K562 (cell line): ENCODE data around the gene SART3. TPM values are rescaled to one million over a fixed set of nuclear protein-coding genes. Genes with fewer than 3 reads are reported as not detected.
A peak's percentile ranks its signal among the peaks of the same experiment; 100 is the strongest.

ENCODE experiments used
- ARHGAP35 ChIP-seq: fragments of 450-650 bp; IDR thresholded peaks from 2 replicates; pipeline ENCODE4 v1.6.1; 2018; ENCODE audit not compliant: partially characterized antibody
- CREM ChIP-seq: IDR thresholded peaks from 2 replicates; pipeline ENCODE4 v1.6.1; 2014; ENCODE audit warnings: antibody characterized with exemption, low read depth
- GATAD2B ChIP-seq: fragments of 450-650 bp; IDR thresholded peaks from 2 replicates; pipeline ENCODE4 v1.6.1; 2017; ENCODE audit warnings: mild to moderate bottlenecking, borderline replicate concordance
- GTF2F1 ChIP-seq: IDR thresholded peaks from 2 replicates; pipeline ENCODE4 v1.6.1; 2011; ENCODE audit warnings: low read depth, low read length, improper control_type of control experiment
- HDAC6 ChIP-seq: IDR thresholded peaks from 2 replicates; pipeline ENCODE4 v1.6.1; 2012; ENCODE audit warnings: low read depth, mild to moderate bottlenecking, control low read depth, inconsistent platforms, low read length, moderate library complexity
- POU5F1 ChIP-seq: fragments of 150-350 bp; IDR thresholded peaks from 2 replicates; pipeline ENCODE4 v1.6.1; 2014; ENCODE audit warnings: borderline replicate concordance, low read length, low read depth, mild to moderate bottlenecking; ENCODE audit not compliant: partially characterized antibody
- SMARCB1 ChIP-seq: IDR thresholded peaks from 2 replicates; pipeline ENCODE4 v1.6.1; 2011; ENCODE audit warnings: improper control_type of control experiment, low read depth; ENCODE audit not compliant: insufficient read length
- TCF3 ChIP-seq: sonication (generic); formaldehyde crosslinking; IDR thresholded peaks from 2 replicates; pipeline ENCODE4 v1.4.0; 2020; ENCODE audit warnings: mild to moderate bottlenecking, missing genetic modification reagents
- ZNF174 ChIP-seq: fragments of 250-450 bp; sonication (Bioruptor Pico); IDR thresholded peaks from 2 replicates; pipeline ENCODE4 v1.4.0; 2020; ENCODE audit warnings: mild to moderate bottlenecking
- polyA plus RNA-seq, 8 experiments: library from polyadenylated mRNA; depleted of rRNA in 4 of 8; stranded (reverse) in 5 of 8; unstranded in 3 of 8; fragments of >200 nt; fragmentation: Nextera tagmentation in 2 of 8; fragmentation: Illumina TruSeq in 1 of 8; extraction: Ambion mirVana in 2 of 8; extraction: Trizol in 1 of 8; gene quantifications; 2 replicates each; pipeline versions ENCODE4 v1.2.1 to v1.2.3, GENCODE V29; 2011 to 2014; ENCODE audit warnings: inconsistent platforms in 1 of 8, missing spikeins in 1 of 8
- total RNA-seq, 7 experiments: library from RNA; depleted of rRNA in 6 of 7; stranded (reverse); fragments of >200 nt in 6 of 7; fragmentation: Illumina TruSeq in 2 of 7; extraction: Trizol in 2 of 7; gene quantifications; 2 replicates each; pipeline versions ENCODE4 v1.2.1 to v1.2.3, GENCODE V29; 2011 to 2021; ENCODE audit warnings: low replicate concordance in 1 of 7
- TF ChIP-seq, protein P1 (sequence below): sonication (generic); formaldehyde crosslinking; IDR thresholded peaks from 2 replicates; pipeline ENCODE4 v1.4.0; 2020; ENCODE audit warnings: mild to moderate bottlenecking, missing genetic modification reagents
- TF ChIP-seq, protein P2 (sequence below), 2 experiments: fragments of 450-650 bp in 1 of 2; sonication (generic) in 1 of 2; formaldehyde crosslinking; conservative IDR thresholded peaks; 2 replicates each; pipeline versions ENCODE4 v1.4.0 to v1.8.1; 2020 to 2022; ENCODE audit warnings: mild to moderate bottlenecking in 1 of 2, missing genetic modification reagents in 1 of 2
- TF ChIP-seq, protein P3 (sequence below): fragments of 150-350 bp; conservative IDR thresholded peaks from 2 replicates; pipeline ENCODE4 v1.6.1; 2014; ENCODE audit warnings: low read length
- TF ChIP-seq, protein P4 (sequence below): fragments of 250-450 bp; sonication (Bioruptor Pico); IDR thresholded peaks from 2 replicates; pipeline ENCODE4 v1.4.0; 2020; ENCODE audit warnings: borderline replicate concordance
- TF ChIP-seq, protein P5 (sequence below): fragments of 250-450 bp; sonication (Bioruptor Pico); IDR thresholded peaks from 2 replicates; pipeline ENCODE4 v1.8.0; 2022; ENCODE audit warnings: inconsistent platforms
- TF ChIP-seq, protein P6 (sequence below): fragments of 450-650 bp; IDR thresholded peaks from 2 replicates; pipeline ENCODE4 v1.6.1; 2017; ENCODE audit warnings: antibody characterized with exemption

SART3 gene
- total and polyA plus RNA-seq, 9 of the 15 experiments (the other 6 are each of a cell fraction or from before 2014, with no cell fraction given): 8.9 to 167 (median 56.7) TPM

DNA sequence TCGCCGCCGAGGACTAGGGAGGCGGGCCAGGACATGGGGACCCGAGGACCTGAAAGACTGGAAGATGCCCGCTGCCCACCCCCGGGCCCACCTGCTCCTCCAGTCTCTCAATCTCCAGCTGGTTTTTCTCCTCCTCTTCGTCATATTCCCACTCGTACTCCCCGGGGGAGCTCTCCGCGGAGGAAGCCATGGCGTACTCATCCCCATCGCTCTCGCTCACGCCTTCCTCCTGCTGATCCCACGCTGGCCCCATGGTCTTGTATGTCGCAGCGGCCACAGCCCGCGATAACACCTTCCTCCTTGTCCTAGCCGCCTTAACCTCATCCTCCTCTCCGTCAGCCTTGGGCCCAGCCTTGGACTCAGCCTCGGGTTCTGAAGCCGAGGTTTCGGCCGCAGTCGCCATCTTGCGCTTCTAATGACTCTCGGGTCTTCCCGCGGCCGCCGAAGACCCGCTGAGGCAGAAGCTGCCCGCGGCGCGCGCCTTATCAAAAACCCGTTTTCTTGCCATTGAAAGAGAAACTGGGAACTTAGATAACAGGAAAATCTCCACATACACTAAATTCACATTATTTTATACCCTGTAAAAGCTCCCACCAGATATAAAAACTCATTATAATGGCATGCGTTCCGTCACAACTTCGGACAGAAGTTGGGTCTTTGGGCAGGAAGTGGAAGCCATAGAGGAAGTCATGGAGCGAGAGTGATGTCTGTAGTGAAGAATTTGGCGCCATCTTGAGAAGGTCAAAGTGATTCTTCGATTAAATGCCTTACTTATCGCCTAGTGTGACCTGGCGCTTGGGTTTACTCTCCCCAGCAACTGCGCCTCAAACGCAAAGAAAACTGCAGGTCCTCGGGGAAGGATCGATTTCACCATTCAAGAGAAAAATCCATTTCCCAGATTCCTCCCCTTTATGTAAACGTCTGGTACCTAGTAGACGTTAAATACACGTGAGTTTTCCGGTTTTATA is at the start of gene SART3 (continued):
- TF ChIP-seq ARHGAP35: no peak
- no peak for TF ChIP-seq TCF3 (CRISPR knock-in tag)
- TF ChIP-seq, protein P1, sequence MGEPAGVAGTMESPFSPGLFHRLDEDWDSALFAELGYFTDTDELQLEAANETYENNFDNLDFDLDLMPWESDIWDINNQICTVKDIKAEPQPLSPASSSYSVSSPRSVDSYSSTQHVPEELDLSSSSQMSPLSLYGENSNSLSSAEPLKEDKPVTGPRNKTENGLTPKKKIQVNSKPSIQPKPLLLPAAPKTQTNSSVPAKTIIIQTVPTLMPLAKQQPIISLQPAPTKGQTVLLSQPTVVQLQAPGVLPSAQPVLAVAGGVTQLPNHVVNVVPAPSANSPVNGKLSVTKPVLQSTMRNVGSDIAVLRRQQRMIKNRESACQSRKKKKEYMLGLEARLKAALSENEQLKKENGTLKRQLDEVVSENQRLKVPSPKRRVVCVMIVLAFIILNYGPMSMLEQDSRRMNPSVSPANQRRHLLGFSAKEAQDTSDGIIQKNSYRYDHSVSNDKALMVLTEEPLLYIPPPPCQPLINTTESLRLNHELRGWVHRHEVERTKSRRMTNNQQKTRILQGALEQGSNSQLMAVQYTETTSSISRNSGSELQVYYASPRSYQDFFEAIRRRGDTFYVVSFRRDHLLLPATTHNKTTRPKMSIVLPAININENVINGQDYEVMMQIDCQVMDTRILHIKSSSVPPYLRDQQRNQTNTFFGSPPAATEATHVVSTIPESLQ: no peak
- TF ChIP-seq GTF2F1: no peak
- TF ChIP-seq, protein P2, sequence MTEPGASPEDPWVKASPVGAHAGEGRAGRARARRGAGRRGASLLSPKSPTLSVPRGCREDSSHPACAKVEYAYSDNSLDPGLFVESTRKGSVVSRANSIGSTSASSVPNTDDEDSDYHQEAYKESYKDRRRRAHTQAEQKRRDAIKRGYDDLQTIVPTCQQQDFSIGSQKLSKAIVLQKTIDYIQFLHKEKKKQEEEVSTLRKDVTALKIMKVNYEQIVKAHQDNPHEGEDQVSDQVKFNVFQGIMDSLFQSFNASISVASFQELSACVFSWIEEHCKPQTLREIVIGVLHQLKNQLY (CRISPR knock-in tag; conservative IDR thresholded peaks at IDR 0.05): no peak
- TF ChIP-seq, protein P3, sequence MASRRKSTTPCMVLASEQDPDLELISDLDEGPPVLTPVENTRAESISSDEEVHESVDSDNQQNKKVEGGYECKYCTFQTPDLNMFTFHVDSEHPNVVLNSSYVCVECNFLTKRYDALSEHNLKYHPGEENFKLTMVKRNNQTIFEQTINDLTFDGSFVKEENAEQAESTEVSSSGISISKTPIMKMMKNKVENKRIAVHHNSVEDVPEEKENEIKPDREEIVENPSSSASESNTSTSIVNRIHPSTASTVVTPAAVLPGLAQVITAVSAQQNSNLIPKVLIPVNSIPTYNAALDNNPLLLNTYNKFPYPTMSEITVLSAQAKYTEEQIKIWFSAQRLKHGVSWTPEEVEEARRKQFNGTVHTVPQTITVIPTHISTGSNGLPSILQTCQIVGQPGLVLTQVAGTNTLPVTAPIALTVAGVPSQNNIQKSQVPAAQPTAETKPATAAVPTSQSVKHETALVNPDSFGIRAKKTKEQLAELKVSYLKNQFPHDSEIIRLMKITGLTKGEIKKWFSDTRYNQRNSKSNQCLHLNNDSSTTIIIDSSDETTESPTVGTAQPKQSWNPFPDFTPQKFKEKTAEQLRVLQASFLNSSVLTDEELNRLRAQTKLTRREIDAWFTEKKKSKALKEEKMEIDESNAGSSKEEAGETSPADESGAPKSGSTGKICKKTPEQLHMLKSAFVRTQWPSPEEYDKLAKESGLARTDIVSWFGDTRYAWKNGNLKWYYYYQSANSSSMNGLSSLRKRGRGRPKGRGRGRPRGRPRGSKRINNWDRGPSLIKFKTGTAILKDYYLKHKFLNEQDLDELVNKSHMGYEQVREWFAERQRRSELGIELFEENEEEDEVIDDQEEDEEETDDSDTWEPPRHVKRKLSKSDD: no peak
- TF ChIP-seq SMARCB1: no peak
- peak; percentile 86 for TF ChIP-seq CREM
- TF ChIP-seq, protein P4, sequence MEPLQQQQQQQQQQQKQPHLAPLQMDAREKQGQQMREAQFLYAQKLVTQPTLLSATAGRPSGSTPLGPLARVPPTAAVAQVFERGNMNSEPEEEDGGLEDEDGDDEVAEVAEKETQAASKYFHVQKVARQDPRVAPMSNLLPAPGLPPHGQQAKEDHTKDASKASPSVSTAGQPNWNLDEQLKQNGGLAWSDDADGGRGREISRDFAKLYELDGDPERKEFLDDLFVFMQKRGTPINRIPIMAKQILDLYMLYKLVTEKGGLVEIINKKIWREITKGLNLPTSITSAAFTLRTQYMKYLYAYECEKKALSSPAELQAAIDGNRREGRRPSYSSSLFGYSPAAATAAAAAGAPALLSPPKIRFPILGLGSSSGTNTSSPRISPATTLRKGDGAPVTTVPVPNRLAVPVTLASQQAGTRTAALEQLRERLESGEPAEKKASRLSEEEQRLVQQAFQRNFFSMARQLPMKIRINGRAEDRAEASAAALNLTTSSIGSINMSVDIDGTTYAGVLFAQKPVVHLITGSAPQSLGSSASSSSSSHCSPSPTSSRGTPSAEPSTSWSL (CRISPR knock-in tag): no peak
- 0 out of 2 replicates have a peak, but pooled peaks have one; percentile 25 for TF ChIP-seq GATAD2B
- TF ChIP-seq, protein P5, sequence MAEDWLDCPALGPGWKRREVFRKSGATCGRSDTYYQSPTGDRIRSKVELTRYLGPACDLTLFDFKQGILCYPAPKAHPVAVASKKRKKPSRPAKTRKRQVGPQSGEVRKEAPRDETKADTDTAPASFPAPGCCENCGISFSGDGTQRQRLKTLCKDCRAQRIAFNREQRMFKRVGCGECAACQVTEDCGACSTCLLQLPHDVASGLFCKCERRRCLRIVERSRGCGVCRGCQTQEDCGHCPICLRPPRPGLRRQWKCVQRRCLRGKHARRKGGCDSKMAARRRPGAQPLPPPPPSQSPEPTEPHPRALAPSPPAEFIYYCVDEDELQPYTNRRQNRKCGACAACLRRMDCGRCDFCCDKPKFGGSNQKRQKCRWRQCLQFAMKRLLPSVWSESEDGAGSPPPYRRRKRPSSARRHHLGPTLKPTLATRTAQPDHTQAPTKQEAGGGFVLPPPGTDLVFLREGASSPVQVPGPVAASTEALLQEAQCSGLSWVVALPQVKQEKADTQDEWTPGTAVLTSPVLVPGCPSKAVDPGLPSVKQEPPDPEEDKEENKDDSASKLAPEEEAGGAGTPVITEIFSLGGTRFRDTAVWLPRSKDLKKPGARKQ: no peak
- no peak for TF ChIP-seq ZNF174 (CRISPR knock-in tag)
- no peak for TF ChIP-seq POU5F1
- TF ChIP-seq HDAC6: no peak
- TF ChIP-seq, protein P6, sequence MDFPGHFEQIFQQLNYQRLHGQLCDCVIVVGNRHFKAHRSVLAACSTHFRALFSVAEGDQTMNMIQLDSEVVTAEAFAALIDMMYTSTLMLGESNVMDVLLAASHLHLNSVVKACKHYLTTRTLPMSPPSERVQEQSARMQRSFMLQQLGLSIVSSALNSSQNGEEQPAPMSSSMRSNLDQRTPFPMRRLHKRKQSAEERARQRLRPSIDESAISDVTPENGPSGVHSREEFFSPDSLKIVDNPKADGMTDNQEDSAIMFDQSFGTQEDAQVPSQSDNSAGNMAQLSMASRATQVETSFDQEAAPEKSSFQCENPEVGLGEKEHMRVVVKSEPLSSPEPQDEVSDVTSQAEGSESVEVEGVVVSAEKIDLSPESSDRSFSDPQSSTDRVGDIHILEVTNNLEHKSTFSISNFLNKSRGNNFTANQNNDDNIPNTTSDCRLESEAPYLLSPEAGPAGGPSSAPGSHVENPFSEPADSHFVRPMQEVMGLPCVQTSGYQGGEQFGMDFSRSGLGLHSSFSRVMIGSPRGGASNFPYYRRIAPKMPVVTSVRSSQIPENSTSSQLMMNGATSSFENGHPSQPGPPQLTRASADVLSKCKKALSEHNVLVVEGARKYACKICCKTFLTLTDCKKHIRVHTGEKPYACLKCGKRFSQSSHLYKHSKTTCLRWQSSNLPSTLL: no peak
